Measurements from ENCODE around the gene THNSL1.
"Not testable (repeated sequence)": the region's sequence is repeated elsewhere in the genome, so short reads cannot be mapped to it uniquely, and the experiment has no call there.

Gene THNSL1

GRCh38 chr10:25011591-25011990 is 4.8 kb upstream of the THNSL1 start:
- not testable (repeated sequence) for DNase-seq (ENCODE audit: low read depth)

GRCh38 chr10:25014579-25014978 is 1.8 kb upstream of the THNSL1 start:
- DNase-seq (ENCODE audit: low read depth) = no peak

DNA sequence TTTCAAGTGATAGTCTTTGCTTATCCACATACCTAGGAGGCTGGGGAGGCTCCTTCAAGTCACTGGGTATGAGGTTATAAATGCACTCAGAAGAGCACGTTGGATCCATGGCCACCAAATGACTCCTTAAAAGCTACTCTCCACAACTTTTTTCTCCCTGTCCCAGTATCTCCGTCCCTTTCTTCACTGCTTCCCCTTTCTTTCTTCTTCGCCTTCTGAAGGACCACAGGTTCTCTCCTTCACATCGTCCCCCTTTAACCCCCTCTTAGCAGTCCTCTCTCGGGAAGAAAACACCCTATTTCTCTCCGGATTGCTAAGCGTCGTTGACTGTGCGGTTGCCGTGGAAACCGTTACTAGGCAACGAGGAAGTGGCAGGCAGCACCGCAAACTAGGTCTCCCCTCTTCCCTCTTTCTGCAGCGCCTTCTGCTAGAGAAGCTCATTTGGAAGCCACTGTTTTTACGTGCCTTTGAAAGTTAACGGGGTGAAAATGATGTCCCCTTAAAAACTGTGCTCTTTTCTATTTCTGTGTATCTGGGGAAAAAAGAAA is 510 bp upstream of the THNSL1 start, which contains the start of gene ENKUR:
ENKUR (minus strand) TSS at position 331 of the 548 bp plus-strand sequence; CDS start at position 109, 222 bp downstream.
- peak; percentile 92 for DNase-seq (ENCODE audit: low read depth)

GRCh38 chr10:25017154-25017590 is 760 bp downstream of the THNSL1 start:
- no peak for DNase-seq (ENCODE audit: low read depth)

- DNase-seq (ENCODE audit: low read depth) = no peak
Measured at GRCh38 chr10:25017661-25018060, 1.2 kb downstream of the THNSL1 start.

GRCh38 chr10:25018703-25019102 is 2.3 kb downstream of the THNSL1 start:
- no peak for DNase-seq (ENCODE audit: low read depth)

DNA sequence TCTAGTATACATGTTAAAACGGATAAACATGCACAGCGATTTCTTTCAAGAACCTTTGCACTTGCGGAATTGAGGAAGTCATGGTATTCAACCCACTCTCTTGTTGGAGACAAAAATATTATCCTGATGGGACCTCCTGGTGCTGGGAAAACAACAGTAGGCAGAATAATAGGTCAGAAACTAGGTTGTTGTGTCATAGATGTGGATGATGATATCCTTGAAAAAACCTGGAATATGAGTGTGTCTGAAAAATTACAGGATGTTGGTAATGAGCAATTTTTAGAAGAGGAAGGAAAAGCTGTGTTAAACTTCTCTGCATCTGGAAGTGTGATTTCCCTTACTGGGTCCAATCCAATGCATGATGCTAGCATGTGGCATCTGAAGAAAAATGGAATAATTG is 6.9 kb downstream of the THNSL1 start:
- no peak for DNase-seq (ENCODE audit: low read depth)

GRCh38 chr10:25024528-25024927 is 8.1 kb downstream of the THNSL1 start:
- DNase-seq (ENCODE audit: low read depth) = no peak

DNA sequence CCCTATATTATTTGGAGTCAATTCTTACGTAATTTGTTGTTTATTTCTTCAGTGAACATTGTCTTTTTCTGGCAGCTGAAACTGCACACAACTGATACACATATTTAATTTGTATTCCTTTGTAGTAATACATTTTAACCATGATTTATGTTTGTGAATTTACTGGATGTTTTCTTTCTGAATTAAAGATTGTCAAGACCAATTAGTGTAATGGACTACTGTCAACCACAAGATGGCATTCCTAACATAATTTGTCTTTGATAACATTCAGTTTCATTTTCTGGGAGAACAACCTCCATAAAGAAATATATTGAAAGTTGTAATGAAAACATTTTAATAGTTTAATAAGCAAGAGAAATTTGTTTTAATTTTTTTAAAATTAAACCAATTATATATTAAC is 10.1 kb downstream of the THNSL1 start:
- DNase-seq (ENCODE audit: low read depth) = peak; percentile 32

GRCh38 chr10:25028711-25029110 is 12.3 kb downstream of the THNSL1 start:
- no peak for DNase-seq (ENCODE audit: low read depth)

DNA sequence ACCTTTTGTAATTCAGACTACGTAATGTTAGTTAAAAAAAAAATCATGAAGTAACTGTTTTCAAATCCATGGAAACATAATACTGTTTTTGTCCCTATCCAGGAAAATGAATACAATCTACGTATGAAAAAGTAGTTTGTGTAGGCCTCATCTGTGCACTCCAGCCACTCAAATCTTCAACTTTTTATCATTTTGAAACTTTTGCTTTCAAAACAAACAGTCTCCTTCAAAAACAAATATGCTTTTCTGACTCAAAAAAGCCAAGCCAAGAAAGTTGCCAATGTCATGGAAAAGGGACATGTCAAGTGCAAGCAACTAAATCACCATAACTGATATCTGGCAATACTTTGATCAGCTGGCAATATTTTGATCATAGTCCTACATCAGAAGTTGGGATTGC is 13.1 kb downstream of the THNSL1 start:
- no peak for DNase-seq (ENCODE audit: low read depth)

GRCh38 chr10:25036381-25036780 is 20.0 kb downstream of the THNSL1 start:
- DNase-seq (ENCODE audit: low read depth) = no peak

GRCh38 chr10:25038325-25038724 is 21.9 kb downstream of the THNSL1 start:
- no peak for DNase-seq (ENCODE audit: low read depth)

GRCh38 chr10:25039531-25039930 is 23.1 kb downstream of the THNSL1 start:
- DNase-seq (ENCODE audit: low read depth) = no peak

GRCh38 chr10:25046641-25047040 is 30.2 kb downstream of the THNSL1 start:
- no peak for DNase-seq (ENCODE audit: low read depth)

DNA sequence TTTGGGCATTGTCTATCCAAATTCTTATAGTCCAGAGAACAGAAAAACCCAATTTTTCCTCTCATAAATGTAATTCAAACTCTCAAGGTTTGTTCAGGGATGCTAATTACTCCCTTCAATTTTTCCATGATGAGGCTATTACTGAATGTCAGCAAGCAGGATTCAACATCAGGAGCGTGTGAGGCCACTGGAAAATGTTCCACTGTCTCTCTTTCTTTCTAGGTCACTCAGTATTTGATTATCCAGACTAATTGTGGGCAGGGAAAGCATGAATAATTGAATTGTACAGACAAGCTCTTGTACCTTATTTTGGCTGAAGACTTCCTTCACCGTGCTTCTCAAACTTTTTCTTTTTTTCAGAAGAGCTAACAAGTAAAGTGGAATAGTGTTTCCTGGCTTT is 30.7 kb downstream of the THNSL1 start:
- no peak for DNase-seq (ENCODE audit: low read depth)

- DNase-seq (ENCODE audit: low read depth) = peak; percentile 25
Measured at GRCh38 chr10:25047591-25048301, 31.3 kb downstream of the THNSL1 start.

DNA sequence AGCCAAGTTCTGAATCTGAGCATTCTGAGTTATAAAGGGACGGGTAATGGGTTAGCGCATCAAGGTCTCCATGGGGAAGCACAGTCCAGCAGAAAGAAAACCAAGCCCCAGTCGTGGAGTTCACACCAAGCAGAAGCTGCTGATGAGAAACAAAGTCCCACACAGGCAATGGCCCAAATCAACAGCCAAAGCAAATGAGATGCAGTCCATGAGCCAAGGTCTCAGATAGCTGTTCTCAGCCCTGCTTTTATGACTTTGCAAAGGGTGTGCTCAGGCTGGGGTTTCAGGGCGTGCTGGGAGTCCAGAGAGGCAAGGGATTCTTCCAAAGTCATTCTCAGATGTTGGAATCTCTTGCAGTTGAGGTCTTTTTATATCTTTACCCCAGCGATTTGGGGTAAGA is 32.0 kb downstream of the THNSL1 start:
- DNase-seq (ENCODE audit: low read depth) = no peak

- no peak for DNase-seq (ENCODE audit: low read depth)
Measured at GRCh38 chr10:25049966-25050365, 33.6 kb downstream of the THNSL1 start.

- no peak for DNase-seq (ENCODE audit: low read depth)
Measured at GRCh38 chr10:25050402-25050801, 34.0 kb downstream of the THNSL1 start.

DNA sequence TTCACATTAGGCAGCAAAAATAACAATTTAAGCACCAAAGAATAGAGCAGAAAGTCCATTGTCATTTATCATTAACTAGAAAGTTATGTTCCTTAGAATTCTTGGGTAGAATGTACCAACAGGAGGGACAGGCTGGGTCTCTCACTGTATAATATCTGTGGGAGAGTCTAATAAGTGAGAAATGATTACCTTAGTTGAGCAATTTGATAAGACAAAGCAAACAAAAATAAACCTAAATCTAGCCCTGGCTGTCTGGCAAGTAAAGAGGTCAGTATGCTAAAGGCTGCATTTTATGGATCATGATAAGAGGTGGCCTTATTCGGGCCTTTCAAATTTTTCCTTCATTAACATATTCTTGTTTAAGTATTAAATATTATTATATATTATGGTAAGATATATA is 35.6 kb downstream of the THNSL1 start:
- no peak for DNase-seq (ENCODE audit: low read depth)

- DNase-seq (ENCODE audit: low read depth) = no peak
Measured at GRCh38 chr10:25056726-25057125, 40.3 kb downstream of the THNSL1 start.

GRCh38 chr10:25057886-25058285 is 41.5 kb downstream of the THNSL1 start:
- DNase-seq (ENCODE audit: low read depth) = no peak

- peak; percentile 89 for DNase-seq (ENCODE audit: low read depth)
Measured at GRCh38 chr10:25059990-25060389, 43.6 kb downstream of the THNSL1 start.

All from iris pigment epithelial cell (primary cell).